Measurements from ENCODE around the gene ITGB4.

Gene ITGB4

GRCh38 chr17:75733471-75733870, 12.2 kb downstream of the ITGB4 start:
- FAIRE-seq: no peak

GRCh38 chr17:75734674-75735294, 13.5 kb downstream of the ITGB4 start:
- FAIRE-seq: no peak

DNA sequence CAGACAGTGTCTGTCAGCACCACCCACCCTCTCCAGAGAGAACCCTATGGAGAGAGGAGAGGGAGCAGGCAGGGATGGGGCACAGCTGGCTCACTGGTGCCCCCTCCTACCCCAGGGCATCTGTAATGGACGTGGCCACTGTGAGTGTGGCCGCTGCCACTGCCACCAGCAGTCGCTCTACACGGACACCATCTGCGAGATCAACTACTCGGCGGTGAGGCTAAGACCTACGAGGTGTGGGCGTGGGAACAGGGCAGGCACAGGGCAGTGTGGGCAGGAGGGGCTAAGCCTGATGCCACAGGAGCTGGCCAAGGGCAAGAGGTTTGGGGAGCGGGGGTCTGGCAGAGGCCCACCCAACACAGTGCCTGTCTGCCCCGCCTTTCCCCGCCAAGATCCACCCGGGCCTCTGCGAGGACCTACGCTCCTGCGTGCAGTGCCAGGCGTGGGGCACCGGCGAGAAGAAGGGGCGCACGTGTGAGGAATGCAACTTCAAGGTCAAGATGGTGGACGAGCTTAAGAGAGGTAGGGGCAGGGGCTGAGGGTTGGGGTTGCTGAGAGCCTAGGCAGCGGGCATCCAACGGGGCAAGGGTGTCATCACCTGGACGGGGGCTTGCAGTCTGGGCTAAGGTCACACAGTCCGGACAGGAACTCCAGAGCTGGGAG, 15.0 kb downstream of the ITGB4 start:
- FAIRE-seq: no peak

GRCh38 chr17:75737133-75737962, 16.1 kb downstream of the ITGB4 start:
- no peak for FAIRE-seq

GRCh38 chr17:75738218-75738802, 17.1 kb downstream of the ITGB4 start:
- FAIRE-seq: no peak

GRCh38 chr17:75739174-75739573, 17.9 kb downstream of the ITGB4 start:
- no peak for FAIRE-seq

- no peak for FAIRE-seq
These were observed 18.5 kb downstream of the ITGB4 start for GRCh38 chr17:75739801-75740200.

DNA sequence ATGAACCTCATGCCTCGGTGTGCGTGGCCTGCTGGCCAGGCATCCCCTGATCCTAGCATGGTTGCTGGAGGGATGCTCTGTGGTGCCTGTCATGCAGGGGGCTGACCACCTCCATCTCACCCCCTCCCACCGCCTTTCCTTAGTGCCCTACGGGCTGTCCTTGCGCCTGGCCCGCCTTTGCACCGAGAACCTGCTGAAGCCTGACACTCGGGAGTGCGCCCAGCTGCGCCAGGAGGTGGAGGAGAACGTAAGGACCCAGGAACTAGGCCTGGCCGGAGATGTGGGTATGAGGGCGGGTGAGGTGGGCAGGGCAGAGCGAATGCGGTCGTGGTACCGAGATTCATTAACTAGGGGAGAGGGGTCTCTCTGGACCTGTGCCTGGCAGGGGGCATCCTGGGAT, 19.0 kb downstream of the ITGB4 start:
- FAIRE-seq: no peak

DNA sequence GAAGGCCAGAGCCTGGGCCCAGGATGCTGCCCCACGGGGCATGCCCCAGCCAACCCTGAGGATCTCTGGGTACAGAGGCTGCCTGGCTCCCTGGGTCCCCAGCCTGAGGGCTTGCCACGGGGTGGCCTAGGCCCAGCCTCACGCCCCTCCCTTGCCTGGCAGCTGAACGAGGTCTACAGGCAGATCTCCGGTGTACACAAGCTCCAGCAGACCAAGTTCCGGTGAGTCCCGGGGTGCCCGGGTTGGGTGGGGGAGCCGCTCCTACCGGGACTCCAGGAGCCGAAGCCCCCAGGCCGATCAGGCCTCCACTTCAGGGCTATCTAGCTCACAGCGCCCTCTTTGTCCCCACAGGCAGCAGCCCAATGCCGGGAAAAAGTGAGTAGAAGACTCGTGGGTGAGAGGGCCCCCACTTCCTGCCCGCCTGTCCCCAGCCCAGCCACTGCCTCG, 19.4 kb downstream of the ITGB4 start:
- no peak for FAIRE-seq

- no peak for FAIRE-seq
These were observed 21.1 kb downstream of the ITGB4 start for GRCh38 chr17:75742337-75742736.

GRCh38 chr17:75743625-75744206, 22.5 kb downstream of the ITGB4 start:
- no peak for FAIRE-seq

DNA sequence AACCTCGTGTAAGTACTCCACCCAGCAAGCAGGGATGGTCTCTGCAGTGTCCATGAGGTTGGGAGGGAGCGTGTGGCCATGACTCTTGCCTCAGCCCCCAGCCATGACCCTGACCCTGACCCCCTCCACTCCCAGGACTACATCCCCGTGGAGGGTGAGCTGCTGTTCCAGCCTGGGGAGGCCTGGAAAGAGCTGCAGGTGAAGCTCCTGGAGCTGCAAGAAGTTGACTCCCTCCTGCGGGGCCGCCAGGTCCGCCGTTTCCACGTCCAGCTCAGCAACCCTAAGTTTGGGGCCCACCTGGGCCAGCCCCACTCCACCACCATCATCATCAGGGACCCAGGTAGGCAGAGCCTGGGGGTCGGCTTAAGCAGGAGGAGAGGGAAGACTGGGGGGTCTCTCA, 27.4 kb downstream of the ITGB4 start:
- no peak for FAIRE-seq

- FAIRE-seq: no peak
These were observed 28.5 kb downstream of the ITGB4 start for GRCh38 chr17:75749545-75750389.

DNA sequence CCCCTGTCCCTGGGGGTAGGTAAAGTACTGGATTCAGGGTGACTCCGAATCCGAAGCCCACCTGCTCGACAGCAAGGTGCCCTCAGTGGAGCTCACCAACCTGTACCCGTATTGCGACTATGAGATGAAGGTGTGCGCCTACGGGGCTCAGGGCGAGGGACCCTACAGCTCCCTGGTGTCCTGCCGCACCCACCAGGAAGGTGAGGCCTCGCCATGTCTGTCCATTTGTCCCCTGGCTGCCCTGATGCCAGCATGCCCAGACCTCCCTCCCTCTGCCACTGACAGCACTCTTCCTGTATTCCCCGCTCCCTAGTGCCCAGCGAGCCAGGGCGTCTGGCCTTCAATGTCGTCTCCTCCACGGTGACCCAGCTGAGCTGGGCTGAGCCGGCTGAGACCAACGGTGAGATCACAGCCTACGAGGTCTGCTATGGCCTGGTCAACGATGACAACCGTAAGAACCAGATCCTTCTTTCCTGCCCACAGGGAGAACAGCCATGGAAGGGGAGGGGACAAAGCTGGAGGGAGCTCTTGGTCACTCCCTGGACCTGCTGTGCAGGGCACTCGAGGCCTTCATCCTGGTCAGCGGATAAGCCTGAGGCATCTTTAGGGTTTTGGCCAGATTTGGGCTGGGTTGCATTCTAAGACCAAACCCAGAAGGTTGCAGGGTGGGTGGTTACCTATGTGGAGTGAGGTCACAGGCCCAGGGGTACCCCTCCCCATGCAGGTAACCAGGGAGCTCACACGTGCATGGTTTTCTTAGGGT, 29.6 kb downstream of the ITGB4 start:
- no peak for FAIRE-seq

DNA sequence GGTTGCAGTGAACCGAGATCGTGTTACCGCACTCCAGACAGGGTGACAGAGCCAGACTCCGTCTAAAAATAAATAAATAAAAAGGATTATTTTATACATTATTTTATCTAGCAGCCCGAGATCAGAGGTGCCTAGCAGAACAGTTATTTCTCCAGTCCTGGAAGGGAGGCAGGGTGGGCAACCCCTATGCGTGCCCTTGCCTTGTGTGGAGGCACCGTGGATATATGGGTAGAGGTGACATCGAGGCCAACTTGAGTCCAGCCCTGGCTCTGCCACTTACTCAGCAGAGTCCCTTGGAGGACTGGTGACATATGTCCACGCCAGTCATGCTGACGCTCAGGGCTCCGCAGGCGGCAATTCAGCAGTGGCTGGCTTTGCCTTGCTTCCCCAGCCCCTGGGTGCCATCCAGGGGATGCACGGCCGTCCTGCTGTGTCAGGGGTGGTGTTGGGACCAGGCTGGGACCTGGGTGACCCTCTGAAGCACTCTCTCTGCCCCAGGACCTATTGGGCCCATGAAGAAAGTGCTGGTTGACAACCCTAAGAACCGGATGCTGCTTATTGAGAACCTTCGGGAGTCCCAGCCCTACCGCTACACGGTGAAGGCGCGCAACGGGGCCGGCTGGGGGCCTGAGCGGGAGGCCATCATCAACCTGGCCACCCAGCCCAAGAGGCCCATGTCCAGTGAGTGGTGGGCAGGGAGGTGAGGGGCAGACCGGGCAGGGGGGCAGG, 30.6 kb downstream of the ITGB4 start:
- FAIRE-seq: no peak

- no peak for FAIRE-seq
These were observed 31.1 kb downstream of the ITGB4 start for GRCh38 chr17:75752405-75752709.

DNA sequence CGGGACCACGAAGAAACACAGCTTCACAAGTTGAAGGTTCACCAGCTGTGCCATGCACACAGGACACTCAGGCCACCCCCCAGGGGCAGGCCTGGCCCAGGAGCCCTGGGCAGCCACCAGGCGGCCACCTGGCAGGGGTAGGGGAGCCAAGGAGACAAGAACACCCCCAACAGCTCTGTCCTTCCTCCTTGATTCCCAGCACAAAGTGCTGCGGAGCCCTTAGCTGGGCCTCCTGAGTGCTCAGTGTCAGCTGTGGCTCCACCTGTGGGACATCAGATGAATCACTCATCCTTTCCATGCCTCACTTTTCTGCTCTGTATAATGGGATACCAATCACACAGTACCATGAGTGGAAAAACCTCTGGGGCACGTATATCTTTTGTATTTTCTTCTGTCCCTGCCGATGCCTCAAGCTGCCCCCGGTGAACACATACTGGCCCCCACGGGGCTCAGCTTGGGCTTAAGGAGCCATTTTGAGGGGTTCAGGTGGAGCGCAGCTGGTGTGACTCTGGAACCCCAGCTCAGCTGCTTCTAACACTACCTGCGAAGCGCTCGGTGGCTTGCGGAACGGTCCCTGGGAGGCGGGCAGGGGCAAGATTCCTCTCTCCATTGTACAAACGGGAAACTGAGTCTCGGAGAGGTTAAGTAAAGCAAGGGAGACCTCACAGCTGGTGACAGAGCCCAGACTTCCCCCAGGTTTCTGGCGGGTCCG, 31.7 kb downstream of the ITGB4 start:
- FAIRE-seq: no peak

GRCh38 chr17:75753514-75754377, 32.5 kb downstream of the ITGB4 start:
- no peak for FAIRE-seq

All from TTC549 (cell line).